ENCODE results near the gene AKNA. TPM values are rescaled to one million over a fixed set of nuclear protein-coding genes. Genes with fewer than 3 reads are reported as not detected.

The AKNA gene
- total and polyA plus RNA-seq, 4 donors, result 29.5 to 79.5 (median 48.6) TPM

- ATAC-seq (ENCODE audit: insufficient read depth, low FRiP score), result no peak
- TF ChIP-seq CTCF (IDR thresholded peaks at IDR 0.05; ENCODE audit: control extremely low read depth, extremely low read depth), result no peak
- Histone ChIP-seq H3K9ac (ENCODE audit: insufficient read depth in 1 of 2, low read length in 2 of 2) (no peak overlapping the region), H3K36me3 (ENCODE audit: control insufficient read depth in 4 of 4, insufficient read depth in 4 of 4, low read length in 4 of 4) (peaks cover 0 to 9% (median 6%) of the 10 kb centered on the region in 4 donors), H3K9me3 (ENCODE audit: control insufficient read depth in 4 of 4, insufficient read depth in 3 of 4, low read length in 3 of 4) (no peaks in the 10 kb centered on the region), H3K4me3 (no peak overlapping the region), H3K27me3 (ENCODE audit: control insufficient read depth in 3 of 3, insufficient read depth in 3 of 3, low read length in 2 of 3) (no peaks in the 10 kb centered on the region), H3K27ac (ENCODE audit: low read depth in 1 of 2, low read length in 1 of 2) (peak overlapping the region; percentile 49 to 92), H3K4me1 (ENCODE audit: control insufficient read depth in 5 of 5, insufficient read depth in 5 of 5, low read length in 5 of 5) (peaks cover 7 to 59% (median 23%) of the 10 kb centered on the region in 5 donors)
- DNase-seq, result no peak
- 67 to 73% methylated on average over 7 of the region's 7 CpGs for WGBS, 2 donors
Observed at GRCh38 chr9:114384836-114385396, 2.9 kb downstream of the AKNA start.

- Histone ChIP-seq H3K36me3 (ENCODE audit: control insufficient read depth in 4 of 4, insufficient read depth in 4 of 4, low read length in 4 of 4) (peaks cover 0 to 15% (median 9%) of the 10 kb centered on the region in 4 donors), H3K4me3 (no peak overlapping the region), H3K27ac (ENCODE audit: low read depth in 1 of 2, low read length in 1 of 2) (peak overlapping the region in 1 of 2 donors; percentile 20), H3K4me1 (ENCODE audit: control insufficient read depth in 5 of 5, insufficient read depth in 5 of 5, low read length in 5 of 5) (peaks cover 7 to 53% (median 20%) of the 10 kb centered on the region in 5 donors), H3K9me3 (ENCODE audit: control insufficient read depth in 4 of 4, insufficient read depth in 3 of 4, low read length in 3 of 4) (no peaks in the 10 kb centered on the region), H3K27me3 (ENCODE audit: control insufficient read depth in 3 of 3, insufficient read depth in 3 of 3, low read length in 2 of 3) (no peaks in the 10 kb centered on the region), H3K9ac (ENCODE audit: insufficient read depth in 1 of 2, low read length in 2 of 2) (peak overlapping the region in 1 of 2 donors; percentile 39)
- 29 to 38% methylated on average over 1 of the region's 1 CpG for WGBS, 2 donors
- no peak for ATAC-seq (ENCODE audit: insufficient read depth, low FRiP score)
- DNase-seq, result no peak
- TF ChIP-seq CTCF (IDR thresholded peaks at IDR 0.05; ENCODE audit: control extremely low read depth, extremely low read depth), result no peak
Observed at GRCh38 chr9:114384341-114384740, 3.4 kb downstream of the AKNA start.

- no peak for TF ChIP-seq CTCF (IDR thresholded peaks at IDR 0.05; ENCODE audit: control extremely low read depth, extremely low read depth)
- Histone ChIP-seq H3K27me3 (ENCODE audit: control insufficient read depth in 3 of 3, insufficient read depth in 3 of 3, low read length in 2 of 3) (no peaks in the 10 kb centered on the region), H3K4me3 (no peak overlapping the region), H3K27ac (ENCODE audit: low read depth in 1 of 2, low read length in 1 of 2) (peak overlapping the region; percentile 24 to 59), H3K4me1 (ENCODE audit: control insufficient read depth in 5 of 5, insufficient read depth in 5 of 5, low read length in 5 of 5) (peaks cover 7 to 47% (median 20%) of the 10 kb centered on the region in 5 donors), H3K9ac (ENCODE audit: insufficient read depth in 1 of 2, low read length in 2 of 2) (peak overlapping the region; percentile 39 to 40), H3K36me3 (ENCODE audit: control insufficient read depth in 4 of 4, insufficient read depth in 4 of 4, low read length in 4 of 4) (peaks cover 0 to 21% (median 15%) of the 10 kb centered on the region in 4 donors), H3K9me3 (ENCODE audit: control insufficient read depth in 4 of 4, insufficient read depth in 3 of 4, low read length in 3 of 4) (no peaks in the 10 kb centered on the region)
- WGBS, 2 donors, result 31 to 43% methylated on average over 8 of the region's 8 CpGs
- ATAC-seq (ENCODE audit: insufficient read depth, low FRiP score) (no peak), DNase-seq (peak in 2 of 3 donors; percentile 56 to 76)
Observed at GRCh38 chr9:114383521-114384231, 4.1 kb downstream of the AKNA start.

All from lung (tissue), 12 donors.